Prostate gland (tissue), 2 donors: Measurements from ENCODE around the gene FAM234A.

ENCODE experiments used
- POLR2A ChIP-seq: fragments of 450-650 bp; IDR thresholded peaks from one replicate; pipeline ENCODE4 v1.6.1; 2016; ENCODE audit warnings: antibody characterized with exemption, mild to moderate bottlenecking
- TF ChIP-seq, protein P1 (sequence below), 4 experiments: fragments of 200-600 bp in 2 of 4; fragments of 450-650 bp in 2 of 4; sonication (generic) in 2 of 4; IDR thresholded peaks; 1 replicate in 3 of 4; 2 replicates in 1 of 4; pipeline ENCODE4 v1.5.1; 2016 to 2019; ENCODE audit warnings: antibody characterized with exemption in 4 of 4, mild to moderate bottlenecking in 2 of 4, moderate library complexity in 2 of 4

DNA sequence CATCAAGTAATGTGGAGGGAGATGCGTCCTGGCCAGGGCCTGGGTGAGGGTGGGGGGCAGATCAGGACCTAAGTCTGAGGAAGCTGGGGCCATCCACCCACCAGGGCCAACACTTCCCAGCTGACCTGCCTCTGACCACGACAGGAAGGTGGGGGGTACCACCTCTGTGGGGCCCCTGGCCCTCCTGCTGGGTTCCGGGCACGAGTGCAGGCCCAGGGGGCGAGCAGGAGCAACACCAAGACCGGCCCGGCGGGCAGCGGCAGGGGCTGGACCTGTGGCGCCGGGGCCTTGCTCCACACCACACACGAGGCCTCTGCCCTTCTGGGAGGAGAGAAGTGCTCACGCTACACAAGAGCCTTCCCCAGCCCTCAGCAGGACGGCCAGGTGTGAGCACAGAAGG, 61.7 kb downstream of the FAM234A start:
- TF ChIP-seq, protein P1, sequence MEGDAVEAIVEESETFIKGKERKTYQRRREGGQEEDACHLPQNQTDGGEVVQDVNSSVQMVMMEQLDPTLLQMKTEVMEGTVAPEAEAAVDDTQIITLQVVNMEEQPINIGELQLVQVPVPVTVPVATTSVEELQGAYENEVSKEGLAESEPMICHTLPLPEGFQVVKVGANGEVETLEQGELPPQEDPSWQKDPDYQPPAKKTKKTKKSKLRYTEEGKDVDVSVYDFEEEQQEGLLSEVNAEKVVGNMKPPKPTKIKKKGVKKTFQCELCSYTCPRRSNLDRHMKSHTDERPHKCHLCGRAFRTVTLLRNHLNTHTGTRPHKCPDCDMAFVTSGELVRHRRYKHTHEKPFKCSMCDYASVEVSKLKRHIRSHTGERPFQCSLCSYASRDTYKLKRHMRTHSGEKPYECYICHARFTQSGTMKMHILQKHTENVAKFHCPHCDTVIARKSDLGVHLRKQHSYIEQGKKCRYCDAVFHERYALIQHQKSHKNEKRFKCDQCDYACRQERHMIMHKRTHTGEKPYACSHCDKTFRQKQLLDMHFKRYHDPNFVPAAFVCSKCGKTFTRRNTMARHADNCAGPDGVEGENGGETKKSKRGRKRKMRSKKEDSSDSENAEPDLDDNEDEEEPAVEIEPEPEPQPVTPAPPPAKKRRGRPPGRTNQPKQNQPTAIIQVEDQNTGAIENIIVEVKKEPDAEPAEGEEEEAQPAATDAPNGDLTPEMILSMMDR (IDR thresholded peaks at IDR 0.05) = no peak
- no peak for TF ChIP-seq POLR2A
